HG02642 (cell line): ENCODE measurements around the gene UROS.
A peak's percentile ranks its signal among the peaks of the same experiment; 100 is the strongest.

Source experiments
- ATAC-seq: cut with Tn5 transposase; IDR thresholded peaks from one replicate; pipeline ENCODE4 v1.9.1; 2021; ENCODE audit warnings: mild to moderate bottlenecking; ENCODE audit not compliant: unreplicated experiment, poor library complexity

Gene UROS

DNA sequence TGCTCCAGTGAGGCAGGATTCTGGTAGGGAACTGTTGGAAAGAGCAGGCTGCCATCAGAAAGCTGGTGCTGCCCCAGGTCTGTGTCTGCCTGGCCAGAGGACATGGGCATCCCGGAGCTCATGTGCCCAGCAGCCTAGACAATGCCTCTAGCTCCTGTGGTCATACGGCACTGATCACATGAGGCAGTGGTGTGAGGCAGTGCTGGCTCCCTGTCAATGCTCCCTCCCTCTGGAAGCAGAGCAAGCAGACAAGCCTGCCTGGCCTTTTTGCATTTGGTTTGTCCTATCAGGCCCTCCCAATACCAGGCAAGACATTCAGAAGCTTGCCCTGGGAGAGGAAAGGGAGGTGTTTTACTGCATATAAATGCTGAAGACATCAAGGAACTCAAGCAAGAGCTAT lies 27.9 kb downstream of the UROS start:
- no peak for ATAC-seq

DNA sequence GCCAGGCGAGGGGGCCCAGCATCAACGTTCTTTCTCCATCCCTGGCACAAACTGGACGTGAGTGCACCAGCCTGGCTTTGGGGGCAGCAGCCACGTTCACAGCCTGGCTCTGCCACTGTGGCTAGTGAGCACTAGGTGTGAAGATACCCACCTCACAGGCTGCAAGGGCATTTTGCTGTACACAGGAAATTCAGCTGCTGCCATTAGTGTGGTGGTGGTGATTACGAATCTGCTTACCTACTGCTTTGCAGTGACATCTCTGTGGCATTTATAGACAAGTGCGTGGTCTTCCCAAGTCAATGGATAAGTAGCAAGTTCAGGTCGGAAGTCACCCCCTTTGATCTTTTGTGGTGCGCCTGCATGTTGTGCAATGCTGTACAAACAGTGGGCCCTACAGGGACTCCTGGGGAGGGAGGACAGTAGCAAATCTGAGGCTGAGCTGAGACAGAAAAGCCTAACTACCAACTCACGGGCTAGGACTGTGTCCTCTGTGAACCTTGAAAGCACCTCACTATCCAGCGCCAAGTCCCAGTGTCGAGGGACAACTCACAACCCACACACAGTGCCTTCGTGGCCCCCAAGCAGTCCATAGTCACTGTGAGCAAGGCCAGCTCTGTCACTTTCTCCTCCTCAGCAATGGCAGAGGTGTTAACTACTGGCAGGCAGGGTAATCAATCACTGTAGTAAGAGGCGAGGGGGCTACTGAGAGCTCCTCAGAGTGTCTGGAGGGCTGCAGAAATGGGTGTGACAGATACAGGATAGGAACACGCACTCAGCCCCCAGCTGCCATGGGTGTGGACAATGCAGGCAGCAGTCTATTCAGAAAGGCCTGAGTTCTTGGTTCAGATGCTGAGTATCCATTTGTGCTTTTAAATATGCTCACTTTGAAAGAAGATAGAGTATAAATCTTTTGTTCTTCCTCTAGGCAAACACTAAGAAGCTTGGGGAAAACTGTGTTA lies 30.4 kb downstream of the UROS start:
- ATAC-seq, result no peak

DNA sequence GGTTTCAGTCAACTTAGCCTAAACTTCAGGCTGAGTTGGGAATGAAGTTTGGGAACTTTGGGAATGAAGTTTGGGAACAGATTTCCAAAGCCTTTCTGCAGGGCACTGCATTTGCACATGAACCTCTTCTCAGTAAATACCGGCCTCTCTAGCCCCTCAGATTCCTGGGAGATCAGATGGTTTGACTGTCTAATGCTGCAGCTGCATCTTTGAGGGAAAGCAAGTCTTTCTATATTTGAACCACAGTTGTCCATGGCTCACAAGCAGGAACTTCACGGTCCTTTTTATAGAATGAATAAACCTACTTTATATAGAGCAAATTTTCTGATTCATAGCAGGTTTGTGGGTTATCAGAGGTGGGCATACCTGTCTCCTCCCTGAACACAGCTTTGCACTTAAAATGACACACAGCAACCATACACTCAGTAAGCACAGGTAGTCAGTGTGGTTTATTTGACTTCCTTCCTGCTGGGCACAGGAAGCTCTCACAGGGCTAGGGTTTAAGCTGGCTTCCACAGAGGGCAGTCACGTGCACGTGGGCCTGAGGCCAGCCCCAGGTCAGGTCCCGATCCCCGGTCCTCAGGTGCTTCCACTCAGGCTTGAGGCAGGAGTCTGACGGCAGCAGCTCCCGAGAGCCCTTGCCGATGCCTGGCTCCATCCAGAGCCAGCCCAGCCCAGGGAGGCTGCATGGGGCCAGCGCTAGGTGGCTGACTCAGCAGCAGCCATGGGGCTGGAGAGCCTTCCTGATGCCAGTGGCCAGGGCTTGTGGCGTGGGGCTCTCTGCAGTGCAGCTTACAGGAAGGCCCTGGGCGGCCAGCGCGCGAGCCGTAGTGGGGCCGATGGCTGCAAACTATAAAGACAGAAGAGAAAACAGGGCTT lies 34.7 kb downstream of the UROS start:
- ATAC-seq, result no peak

DNA sequence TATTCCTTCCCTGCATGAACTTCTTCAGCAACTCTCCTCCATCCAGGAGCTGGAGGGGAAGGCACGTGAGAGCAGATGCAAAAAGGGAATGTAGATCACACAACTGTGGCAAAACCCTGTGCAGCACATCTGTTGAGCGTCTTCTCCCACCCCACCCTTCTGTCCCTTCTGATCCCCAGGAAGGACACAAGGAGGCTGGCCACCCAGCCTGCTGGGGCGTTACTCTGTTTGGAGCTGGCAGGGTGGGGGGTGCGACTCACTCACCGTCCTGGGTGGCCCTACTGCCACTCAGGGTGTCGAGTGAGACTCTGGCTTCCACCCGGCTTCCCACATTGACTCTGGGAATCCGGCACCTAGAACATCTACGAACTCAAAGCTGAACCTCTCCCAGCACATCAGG lies 37.3 kb downstream of the UROS start:
- ATAC-seq, result no peak

DNA sequence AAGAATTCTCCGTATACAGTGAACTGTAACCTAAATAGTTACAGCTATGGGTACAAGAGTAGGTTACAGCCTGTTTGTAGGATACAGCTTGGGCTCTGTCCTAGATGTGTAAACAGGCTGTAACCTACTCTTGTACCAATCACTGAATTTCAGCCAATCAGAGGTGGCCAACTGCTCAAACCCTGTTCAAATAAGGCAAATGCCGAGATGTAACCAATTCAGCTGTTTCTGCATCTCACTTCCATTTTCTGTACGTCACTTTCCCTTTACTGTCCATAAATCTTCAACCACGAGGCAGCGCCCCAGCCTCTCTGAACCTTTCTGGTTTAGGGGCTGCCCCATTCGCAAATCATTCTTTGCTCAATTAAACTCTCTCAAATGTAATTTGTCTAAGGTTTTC lies 39.1 kb downstream of the UROS start:
- peak; percentile 86 for ATAC-seq

DNA sequence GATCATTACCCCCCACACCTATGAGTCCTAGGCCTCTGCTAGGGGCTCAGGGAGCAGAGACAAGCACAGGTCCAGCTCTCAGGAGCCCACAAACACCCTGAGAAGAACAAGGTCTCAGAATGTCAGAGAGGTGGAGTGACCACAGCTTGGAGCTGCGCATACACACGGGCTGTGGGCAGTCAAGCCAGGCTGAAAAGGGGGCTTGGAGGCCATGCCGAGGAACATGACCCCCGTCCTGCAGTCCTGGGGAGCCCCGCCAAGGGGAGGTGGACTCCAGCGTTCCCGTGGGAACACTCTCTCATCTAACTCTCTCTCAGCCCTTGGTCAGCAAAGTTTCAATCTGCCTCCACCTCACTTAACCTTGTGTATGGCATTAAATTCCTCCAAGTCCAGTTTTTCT lies 39.6 kb downstream of the UROS start:
- no peak for ATAC-seq

DNA sequence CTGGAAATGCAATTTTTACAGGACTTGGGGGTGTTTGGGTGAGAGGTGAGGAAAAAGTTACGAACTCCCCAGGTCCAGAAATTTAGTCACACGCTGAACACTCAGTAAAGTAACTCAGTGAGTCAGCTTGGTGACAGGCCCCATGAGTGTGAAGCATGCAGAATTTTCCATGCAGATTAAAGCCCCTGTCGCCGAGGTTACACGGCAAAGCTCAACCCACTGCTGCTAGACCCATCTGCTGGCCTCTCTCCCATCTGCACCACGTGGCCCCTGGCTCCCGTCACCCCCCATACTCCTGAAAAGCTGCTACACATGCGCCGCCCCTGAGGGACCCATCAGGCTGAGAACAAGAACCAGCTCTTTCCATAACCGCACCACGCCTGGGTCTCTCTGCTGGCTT lies 40.4 kb downstream of the UROS start:
- no peak for ATAC-seq

DNA sequence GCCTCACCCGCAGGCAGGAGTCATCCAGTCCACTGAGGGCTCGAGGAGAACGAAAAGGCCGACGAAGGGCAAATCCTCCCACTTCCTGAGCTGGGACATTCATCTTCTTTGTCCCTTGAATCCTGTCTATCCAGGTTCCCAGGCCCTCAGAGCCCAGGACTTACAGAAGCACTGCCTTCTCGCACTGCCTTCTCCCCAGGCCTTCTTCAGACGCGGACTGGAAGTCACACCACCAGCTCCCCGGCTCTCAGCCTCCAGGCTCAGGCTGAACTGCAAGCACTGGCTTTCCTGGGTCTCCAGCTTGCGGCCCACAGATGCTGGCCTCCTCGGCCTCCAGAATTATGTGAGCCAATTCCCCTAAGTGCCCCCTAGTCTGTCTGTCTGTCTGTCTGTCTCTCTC lies 41.0 kb downstream of the UROS start:
- no peak for ATAC-seq

DNA sequence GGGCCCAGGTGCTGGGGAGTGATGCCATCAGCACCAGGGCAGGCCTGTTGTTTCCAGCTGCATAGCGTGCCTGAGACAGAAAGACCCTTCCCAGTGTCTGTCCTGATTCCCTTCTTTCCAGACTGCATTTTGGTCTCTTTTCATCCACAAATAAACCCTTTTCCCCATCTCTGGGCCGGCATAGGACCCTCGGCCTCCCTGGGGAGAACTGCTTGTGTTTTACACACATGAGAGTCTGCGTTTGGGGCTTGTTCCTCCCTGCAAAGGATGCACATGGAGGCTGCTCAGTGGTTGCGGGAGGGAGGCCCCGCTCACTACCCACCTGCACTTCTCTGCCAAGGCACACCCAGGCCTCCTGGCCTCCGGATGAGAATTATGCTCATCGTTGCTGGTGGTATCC lies 41.7 kb downstream of the UROS start:
- no peak for ATAC-seq

DNA sequence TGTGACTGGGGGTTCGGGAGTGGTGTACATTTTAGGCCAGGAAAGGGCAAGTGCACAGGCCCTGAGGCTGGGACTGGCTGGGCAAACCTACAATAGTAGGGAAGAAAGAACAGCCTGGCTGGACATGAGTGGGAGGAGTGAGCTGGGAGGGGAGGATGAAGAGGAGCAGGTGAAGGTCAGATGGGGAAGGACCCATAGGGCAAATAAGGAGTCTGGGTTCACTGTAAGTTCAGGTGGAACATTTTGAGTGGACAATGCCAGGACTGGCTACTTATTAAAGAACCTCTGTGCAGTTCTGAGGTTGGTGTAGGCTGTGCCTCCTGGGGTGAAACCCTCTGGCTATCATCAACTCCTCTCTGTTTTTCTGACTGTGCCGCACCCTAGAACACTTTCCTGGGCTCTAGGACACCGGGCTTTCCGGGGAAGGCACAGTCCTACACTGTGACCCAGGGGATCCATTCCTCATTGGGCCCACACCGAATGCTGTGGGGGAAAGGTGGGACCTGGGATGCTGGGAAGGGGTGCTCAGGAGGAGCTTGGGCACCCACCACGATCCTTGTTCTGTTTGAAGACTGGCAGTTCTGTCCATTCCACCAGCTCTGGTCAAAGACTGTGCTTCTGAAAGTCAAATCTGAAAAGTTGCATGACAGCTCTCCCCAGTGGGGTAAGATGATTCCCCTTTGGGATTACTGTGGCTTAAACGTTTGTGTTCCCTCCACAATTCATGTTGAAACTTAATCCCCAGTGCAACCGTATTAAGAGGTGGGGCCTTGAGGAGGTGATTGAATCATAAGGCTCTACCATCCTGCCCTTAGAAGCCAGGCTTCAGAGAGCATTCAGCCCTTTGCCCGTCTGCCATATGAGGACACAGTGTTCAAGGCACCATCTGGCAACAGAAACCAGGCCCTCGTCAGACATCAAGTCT lies 43.4 kb downstream of the UROS start:
- ATAC-seq, result no peak

DNA sequence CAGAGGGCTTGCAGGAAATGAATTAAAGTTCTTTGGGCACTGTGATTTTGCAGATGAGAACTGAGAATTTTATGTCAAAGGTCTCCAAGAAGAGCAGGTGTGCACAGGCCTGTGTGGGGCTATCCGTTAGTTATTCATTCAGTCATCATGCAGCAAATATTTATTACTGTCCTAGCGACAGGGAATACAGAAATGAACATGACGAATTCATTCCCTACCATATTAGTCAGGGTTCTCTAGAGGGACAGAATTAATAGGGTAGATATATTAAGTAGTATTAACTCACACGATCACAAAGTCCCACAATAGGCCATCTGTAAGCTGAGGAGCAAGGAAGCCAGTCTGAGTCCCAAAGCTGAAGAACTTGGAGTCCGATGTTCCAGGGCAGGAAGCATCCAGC lies 44.5 kb downstream of the UROS start:
- no peak for ATAC-seq

DNA sequence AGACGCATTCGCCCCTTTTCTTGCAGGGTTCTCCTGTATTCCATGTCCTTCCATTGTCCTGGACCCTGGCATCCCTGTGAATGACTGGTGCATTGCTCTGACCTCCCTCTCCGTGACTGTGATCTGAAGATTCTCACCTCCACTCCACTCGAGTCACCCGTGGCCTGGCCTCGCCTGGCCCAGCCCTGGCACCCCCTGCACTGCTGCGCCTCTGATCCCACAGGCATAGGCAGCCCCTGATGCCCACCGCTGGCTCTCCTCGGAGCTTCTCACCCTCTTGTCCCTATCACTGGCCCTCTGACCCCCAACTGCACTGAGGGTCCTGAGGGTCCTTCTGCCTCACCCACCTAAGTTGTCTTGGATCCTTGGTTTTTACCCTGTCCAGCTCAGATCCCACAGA lies 45.3 kb downstream of the UROS start:
- ATAC-seq, result no peak

DNA sequence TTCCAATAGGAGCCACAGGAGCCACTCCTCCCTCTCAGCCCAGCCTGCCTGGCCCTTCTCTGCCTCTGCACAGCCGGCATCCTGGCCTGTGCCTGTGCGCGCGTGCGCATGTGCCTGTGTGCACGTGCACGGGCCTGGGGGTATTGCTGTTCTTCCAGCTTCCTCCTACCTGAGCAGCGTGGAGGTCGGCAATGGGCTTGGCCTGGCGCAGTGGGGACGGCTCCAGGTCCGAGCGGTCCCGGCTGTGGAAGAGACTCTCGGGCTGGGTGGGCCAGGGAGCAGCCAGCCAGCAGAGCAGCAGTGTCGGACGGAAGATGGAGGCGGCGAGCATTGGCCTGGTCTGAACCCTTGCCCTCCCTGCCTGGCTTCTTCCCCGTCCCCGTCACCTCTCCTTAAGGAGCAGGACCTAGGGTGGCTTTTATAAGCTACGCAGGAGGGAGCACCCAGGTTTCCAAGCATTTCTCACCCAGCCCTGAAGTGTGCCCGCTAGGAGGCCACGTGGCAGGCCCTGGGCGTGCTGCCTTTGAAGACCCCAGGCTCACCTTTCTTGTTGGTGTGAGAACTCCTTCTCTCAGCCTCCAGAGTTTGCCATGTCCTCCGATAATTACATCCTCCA lies 47.5 kb downstream of the UROS start, which contains the start of gene MMP21:
MMP21 (minus strand) TSS at position 331 of the 616 bp plus-strand sequence; CDS start at position 331, 0 bp downstream.
- no peak for ATAC-seq

DNA sequence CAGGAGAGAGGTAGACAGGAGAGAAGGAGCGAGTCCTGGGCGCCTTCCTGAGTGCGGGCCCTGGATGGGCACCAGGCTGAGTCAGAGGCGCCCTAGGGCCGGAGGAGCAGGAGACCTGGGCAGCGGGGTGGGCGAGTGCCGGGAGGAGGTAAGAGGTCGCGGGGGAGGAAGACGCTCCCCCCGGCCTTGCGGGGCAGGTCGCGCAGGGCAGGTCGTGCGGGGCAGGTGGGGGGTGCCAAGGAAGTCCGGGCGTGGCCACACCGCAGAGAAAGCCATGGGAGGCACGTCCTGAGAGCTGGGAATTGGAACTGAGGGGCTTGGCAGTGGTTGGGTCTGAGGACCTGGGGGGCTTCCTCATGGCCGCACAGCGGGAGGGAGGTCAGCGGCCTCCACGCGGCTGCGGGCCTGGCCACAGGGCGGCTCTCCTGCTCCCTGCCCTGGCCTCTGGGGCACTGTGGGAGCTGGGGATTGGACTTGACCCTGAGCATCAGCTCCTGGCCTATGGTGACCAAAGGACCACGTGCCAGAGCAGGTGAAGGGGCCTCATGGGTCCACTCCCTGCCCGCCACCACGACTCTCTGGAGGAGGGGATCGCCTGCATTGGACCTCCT lies 48.4 kb downstream of the UROS start:
- ATAC-seq, result no peak

DNA sequence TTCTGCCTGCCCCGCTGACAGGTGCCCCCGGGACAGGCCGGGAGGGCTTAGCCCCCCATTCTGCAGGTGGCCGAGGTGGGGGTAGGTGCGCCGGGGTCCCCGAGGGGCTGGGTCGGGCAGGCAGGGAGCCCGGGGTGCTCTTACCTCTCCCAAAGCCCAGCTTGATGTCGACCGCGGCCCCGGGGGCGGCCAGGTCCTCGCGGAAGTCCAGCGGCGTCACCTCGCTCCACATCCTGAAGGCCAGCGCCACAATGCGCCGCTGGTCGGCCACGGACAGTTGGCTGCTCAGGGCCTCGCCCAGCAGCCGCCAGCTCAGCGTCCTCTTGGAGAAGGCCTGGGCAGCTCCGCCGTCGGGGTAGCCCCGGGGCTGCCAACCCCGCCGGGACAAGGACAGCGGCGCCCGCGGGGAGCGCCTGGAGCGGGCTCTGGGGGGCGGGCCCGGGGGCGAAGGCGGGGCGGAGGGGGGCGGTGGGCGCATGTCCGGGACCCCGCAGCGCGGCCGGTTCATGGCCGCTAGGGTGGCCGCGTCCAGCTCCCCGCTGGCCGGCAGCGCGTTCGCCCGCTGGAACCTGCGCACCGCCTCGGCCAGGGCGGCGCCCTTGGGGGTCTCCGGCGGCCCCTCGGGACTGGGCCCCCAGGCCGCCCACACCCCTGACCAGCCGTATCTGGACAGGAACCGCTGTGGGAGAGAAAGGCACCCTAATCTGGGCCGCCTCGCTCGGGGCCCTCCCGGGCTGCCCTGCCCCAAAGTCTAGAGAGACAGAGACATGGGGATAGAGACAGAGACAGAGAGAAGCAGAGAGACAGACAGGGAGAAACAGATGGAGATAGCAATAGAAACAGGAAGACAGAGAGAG lies 49.1 kb downstream of the UROS start:
- no peak for ATAC-seq

DNA sequence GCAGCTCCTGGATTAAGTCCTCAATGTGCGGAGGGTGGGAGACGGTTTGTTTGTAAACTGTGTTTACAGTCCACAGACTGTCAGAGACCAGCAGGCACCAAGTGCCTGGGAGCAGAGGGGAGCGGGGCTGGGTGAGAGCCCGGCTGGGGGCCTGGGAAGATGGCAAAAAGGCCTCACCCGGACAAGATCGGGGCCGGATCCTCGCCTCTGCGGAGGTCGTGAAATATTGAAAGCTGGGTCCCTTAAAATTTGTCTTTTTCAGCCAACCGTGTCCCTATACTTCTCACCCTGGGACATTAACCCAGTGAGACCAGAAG lies 50.2 kb downstream of the UROS start:
- ATAC-seq, result no peak

DNA sequence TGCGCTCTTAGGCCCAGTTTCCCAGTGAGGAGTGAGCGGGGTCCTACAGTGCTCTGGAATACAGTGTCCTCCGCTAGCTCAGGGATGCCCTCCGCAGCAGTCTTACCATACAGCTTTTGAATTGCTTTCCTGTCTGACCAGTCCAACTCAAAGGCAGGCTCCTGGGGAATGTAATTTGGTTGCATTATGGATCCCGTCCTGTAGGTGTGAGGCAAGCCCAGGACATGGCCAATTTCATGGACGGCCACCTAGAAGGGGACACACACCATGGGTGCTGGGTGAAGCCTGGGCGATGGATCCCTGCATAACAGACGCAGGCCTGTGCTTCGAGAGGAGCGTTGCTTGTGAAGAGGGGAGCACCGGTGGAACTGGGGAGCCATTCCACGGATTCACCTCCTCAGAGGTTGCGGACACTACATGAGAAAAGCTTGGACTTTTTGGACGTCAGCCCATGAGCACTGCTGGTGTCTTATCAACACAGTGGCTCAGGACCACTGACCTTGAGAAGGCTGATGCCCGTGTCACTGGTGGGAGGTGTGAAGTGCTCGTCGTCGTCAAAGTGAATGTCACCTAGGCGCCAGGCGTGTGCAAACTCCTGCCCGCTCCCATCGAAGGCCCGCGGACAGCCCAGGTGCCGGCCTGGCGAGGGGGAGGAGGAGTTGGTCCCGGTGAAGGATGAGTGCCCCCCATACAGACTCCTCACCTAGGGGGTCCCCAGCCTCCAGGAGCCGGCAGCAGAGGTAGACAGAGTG lies 50.8 kb downstream of the UROS start:
- ATAC-seq, result no peak

DNA sequence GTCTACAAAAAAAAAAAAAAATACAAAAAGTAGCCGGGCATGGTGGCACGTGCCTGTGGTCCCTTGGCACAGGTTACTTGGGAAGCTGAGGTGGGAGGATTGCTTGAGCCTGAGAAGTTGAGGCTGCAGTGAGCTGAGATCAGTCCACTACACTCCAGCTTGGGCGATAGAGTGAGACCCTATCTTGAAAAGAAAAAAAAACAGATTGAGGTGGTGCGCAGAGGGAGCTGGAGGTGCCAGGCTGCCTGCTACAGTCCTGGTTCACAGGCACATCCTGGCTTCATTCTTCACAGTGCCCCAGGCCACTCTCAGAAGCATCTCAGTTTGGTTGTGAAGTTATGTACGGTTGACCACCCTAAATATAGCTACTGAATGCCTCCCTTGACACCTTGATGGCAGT lies 52.2 kb downstream of the UROS start:
- ATAC-seq, result no peak
